Mesendoderm (in vitro differentiated cells): ENCODE data around the gene CDNF.
A peak's percentile ranks its signal among the peaks of the same experiment; 100 is the strongest.

Experiments
- DNase-seq: peaks from one replicate; pipeline ENCODE4 v3.0.0; 2013
- H2AK5ac ChIP-seq: 2 replicates; pipeline ENCODE4 v1.6.1; 2013; ENCODE audit warnings: low read length, inconsistent platforms
- H2BK120ac ChIP-seq: 2 replicates; pipeline ENCODE4 v1.6.1; 2013; ENCODE audit warnings: low read depth, mild to moderate bottlenecking, low read length, moderate library complexity, mixed read lengths
- H2BK15ac ChIP-seq: replicated peaks from 2 replicates; pipeline ENCODE4 v1.6.1; 2013; ENCODE audit warnings: low read depth, mild to moderate bottlenecking, moderate library complexity
- H2BK5ac ChIP-seq: 2 replicates; pipeline ENCODE4 v1.6.1; 2013; ENCODE audit warnings: low read length, inconsistent platforms
- H3K18ac ChIP-seq: 2 replicates; pipeline ENCODE4 v1.6.1; 2013; ENCODE audit warnings: mild to moderate bottlenecking, low read length, mixed read lengths
- H3K23ac ChIP-seq: one replicate; pipeline ENCODE4 v1.6.1; 2013; ENCODE audit warnings: low read length
- H3K27ac ChIP-seq: 2 replicates; pipeline ENCODE4 v1.5.1; 2013; ENCODE audit warnings: low read depth, mild to moderate bottlenecking, inconsistent platforms, low read length, moderate library complexity
- H3K27me3 ChIP-seq: 2 replicates; pipeline ENCODE4 v1.6.1; 2013; ENCODE audit warnings: low read length, control low read depth, mild to moderate bottlenecking, inconsistent platforms; ENCODE audit not compliant: insufficient read depth, poor library complexity
- H3K36me3 ChIP-seq: 2 replicates; pipeline ENCODE4 v1.6.1; 2013; ENCODE audit warnings: low read length, inconsistent platforms; ENCODE audit not compliant: control insufficient read depth, insufficient read depth
- H3K4ac ChIP-seq: one replicate; pipeline ENCODE4 v1.6.1; 2013; ENCODE audit warnings: low read depth, mild to moderate bottlenecking, low read length, moderate library complexity
- H3K4me1 ChIP-seq: 2 replicates; pipeline ENCODE4 v1.6.1; 2013; ENCODE audit warnings: low read depth, low read length, inconsistent platforms; ENCODE audit not compliant: control insufficient read depth
- H3K4me2 ChIP-seq: 2 replicates; pipeline ENCODE4 v1.6.1; 2013; ENCODE audit warnings: low read length
- H3K4me3 ChIP-seq: 2 replicates; pipeline ENCODE4 v1.5.1; 2013; ENCODE audit warnings: mild to moderate bottlenecking, low read length
- H3K56ac ChIP-seq: one replicate; pipeline ENCODE4 v1.6.1; 2013; ENCODE audit warnings: low read length
- H3K79me1 ChIP-seq: 2 replicates; pipeline ENCODE4 v1.6.1; 2013; ENCODE audit warnings: low read length, inconsistent platforms
- H3K79me2 ChIP-seq: 2 replicates; pipeline ENCODE4 v1.6.1; 2013; ENCODE audit warnings: mild to moderate bottlenecking, low read length; ENCODE audit not compliant: control insufficient read depth, insufficient read depth
- H3K9ac ChIP-seq: 2 replicates; pipeline ENCODE4 v1.6.1; 2013; ENCODE audit warnings: low read length, inconsistent platforms
- H4K5ac ChIP-seq: one replicate; pipeline ENCODE4 v1.6.1; 2013; ENCODE audit warnings: low read length
- H4K8ac ChIP-seq: one replicate; pipeline ENCODE4 v1.6.1; 2013; ENCODE audit warnings: low read depth, mild to moderate bottlenecking, control low read depth, low read length, moderate library complexity
- WGBS: extraction: QIAGEN DNeasy Blood & Tissue Kit; methylation state at CpG from one replicate; pipeline ENCODE4 v1.1.7; 2013; ENCODE audit warnings: low lambda C conversion rate, missing lambda C conversion rate; ENCODE audit not compliant: insufficient coverage; ENCODE audit errors: extremely low coverage; 5-methylcytosine and 5-hydroxymethylcytosine counted together

Gene CDNF

GRCh38 chr10:14803827-14804226, 34.0 kb downstream of the CDNF start:
- H3K4ac ChIP-seq, result no peak overlapping the region
- H3K4me2 ChIP-seq, result no peak overlapping the region
- no peak overlapping the region for H3K4me3 ChIP-seq
- no peaks in the 10 kb centered on the region for H3K79me1 ChIP-seq
- H3K27me3 ChIP-seq, result no peaks in the 10 kb centered on the region
- H3K56ac ChIP-seq, result no peak overlapping the region
- H3K27ac ChIP-seq, result no peak overlapping the region
- no peak overlapping the region for H2BK120ac ChIP-seq
- H3K79me2 ChIP-seq, result no peaks in the 10 kb centered on the region
- no peak overlapping the region for H2BK5ac ChIP-seq
- H2BK15ac ChIP-seq, result no peak overlapping the region
- H3K23ac ChIP-seq, result no peak overlapping the region
- H4K5ac ChIP-seq, result no peak overlapping the region
- no peak for DNase-seq
- WGBS, result no CpG with 5 or more reads among the region's 1 CpG
- no peak overlapping the region for H4K8ac ChIP-seq
- H2AK5ac ChIP-seq, result no peak overlapping the region
- no peak overlapping the region for H3K9ac ChIP-seq
- no peaks in the 10 kb centered on the region for H3K36me3 ChIP-seq
- no peak overlapping the region for H3K18ac ChIP-seq
- H3K4me1 ChIP-seq, result no peaks in the 10 kb centered on the region

DNA sequence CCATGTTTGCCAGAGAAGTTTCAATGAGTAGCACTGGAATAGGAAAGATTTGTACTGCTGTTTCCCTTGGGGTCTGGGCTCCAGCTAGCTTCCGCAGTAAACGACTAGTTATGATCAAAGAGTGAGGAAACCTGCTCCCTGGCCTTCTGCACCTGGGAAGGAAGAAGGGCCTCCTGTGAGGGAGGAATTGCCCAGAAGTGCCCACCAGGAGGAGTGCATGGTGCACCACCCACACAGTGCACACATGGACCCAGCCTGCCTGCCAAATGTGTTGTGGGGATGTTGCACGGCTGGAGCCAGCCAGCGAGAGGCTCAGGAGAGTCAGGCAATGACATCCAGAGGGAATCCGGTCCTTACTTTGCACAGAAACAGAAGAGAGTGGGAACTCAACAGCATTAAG, 36.1 kb downstream of the CDNF start:
- Histone ChIP-seq H3K36me3 (no peaks in the 10 kb centered on the region), H3K23ac (no peak overlapping the region), H2BK120ac (no peak overlapping the region), H3K9ac (no peak overlapping the region), H2BK15ac (no peak overlapping the region), H3K56ac (no peak overlapping the region), H2BK5ac (no peak overlapping the region), H2AK5ac (no peak overlapping the region), H3K79me2 (no peaks in the 10 kb centered on the region), H3K27ac (no peak overlapping the region), H4K8ac (no peak overlapping the region), H4K5ac (no peak overlapping the region), H3K27me3 (no peaks in the 10 kb centered on the region), H3K18ac (no peak overlapping the region), H3K4me2 (no peak overlapping the region), H3K79me1 (no peaks in the 10 kb centered on the region), H3K4ac (no peak overlapping the region), H3K4me1 (no peaks in the 10 kb centered on the region), H3K4me3 (no peak overlapping the region)
- peak; percentile 5 for DNase-seq
- WGBS, result no CpG with 5 or more reads among the region's 5 CpGs

- Histone ChIP-seq H4K5ac (no peak overlapping the region), H3K27me3 (no peaks in the 10 kb centered on the region), H3K4me3 (no peak overlapping the region), H3K36me3 (no peaks in the 10 kb centered on the region), H3K4ac (no peak overlapping the region), H3K9ac (no peak overlapping the region), H3K56ac (no peak overlapping the region), H4K8ac (no peak overlapping the region), H2BK120ac (no peak overlapping the region), H3K4me1 (no peaks in the 10 kb centered on the region), H2BK15ac (no peak overlapping the region), H3K18ac (no peak overlapping the region), H3K79me2 (no peaks in the 10 kb centered on the region), H2BK5ac (no peak overlapping the region), H3K79me1 (no peaks in the 10 kb centered on the region), H3K23ac (no peak overlapping the region), H3K27ac (no peak overlapping the region), H2AK5ac (no peak overlapping the region), H3K4me2 (no peak overlapping the region)
- WGBS, result no CpG with 5 or more reads among the region's 1 CpG
- no peak for DNase-seq
Observed at GRCh38 chr10:14800397-14800796, 37.4 kb downstream of the CDNF start.

DNA sequence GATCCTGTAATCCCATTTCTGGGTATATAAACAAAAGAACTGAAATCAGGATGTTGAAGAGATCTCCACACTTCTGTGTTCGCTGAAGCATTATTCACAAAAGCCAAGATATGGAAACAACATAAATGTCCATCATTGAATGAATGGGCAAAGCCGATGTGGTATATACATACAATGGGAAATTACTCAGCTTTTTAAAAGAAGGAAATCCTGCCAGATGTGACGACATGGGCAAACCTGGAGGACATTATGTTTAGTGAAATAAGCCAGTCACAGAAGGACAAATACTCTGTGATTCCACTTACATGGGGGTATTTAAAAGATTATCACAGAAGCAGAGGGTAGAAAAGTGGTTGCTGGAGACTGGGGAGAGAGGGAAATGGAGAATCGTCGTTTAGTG, 39.2 kb downstream of the CDNF start:
- Histone ChIP-seq H2BK120ac (no peak overlapping the region), H3K9ac (no peak overlapping the region), H3K79me2 (no peaks in the 10 kb centered on the region), H3K4me2 (no peak overlapping the region), H4K5ac (no peak overlapping the region), H3K4me1 (no peaks in the 10 kb centered on the region), H3K36me3 (no peaks in the 10 kb centered on the region), H3K23ac (no peak overlapping the region), H3K4ac (no peak overlapping the region), H3K4me3 (no peak overlapping the region), H4K8ac (no peak overlapping the region), H3K27ac (no peak overlapping the region), H3K79me1 (no peaks in the 10 kb centered on the region), H3K18ac (no peak overlapping the region), H3K27me3 (no peaks in the 10 kb centered on the region), H2AK5ac (no peak overlapping the region), H2BK5ac (no peak overlapping the region), H3K56ac (no peak overlapping the region), H2BK15ac (no peak overlapping the region)
- 100% methylated on average over 2 of the region's 5 CpGs for WGBS
- no peak for DNase-seq

- no peak overlapping the region for H4K8ac ChIP-seq
- H3K4me3 ChIP-seq, result no peak overlapping the region
- H2BK5ac ChIP-seq, result no peak overlapping the region
- no CpG with 5 or more reads among the region's 5 CpGs for WGBS
- no peak overlapping the region for H2AK5ac ChIP-seq
- no peaks in the 10 kb centered on the region for H3K36me3 ChIP-seq
- no peak overlapping the region for H3K4me2 ChIP-seq
- no peak overlapping the region for H3K18ac ChIP-seq
- H3K9ac ChIP-seq, result no peak overlapping the region
- no peaks in the 10 kb centered on the region for H3K27me3 ChIP-seq
- no peak overlapping the region for H3K23ac ChIP-seq
- H3K27ac ChIP-seq, result no peak overlapping the region
- DNase-seq, result peak; percentile 1
- no peaks in the 10 kb centered on the region for H3K4me1 ChIP-seq
- no peak overlapping the region for H2BK120ac ChIP-seq
- H3K79me1 ChIP-seq, result no peaks in the 10 kb centered on the region
- no peak overlapping the region for H3K56ac ChIP-seq
- no peak overlapping the region for H4K5ac ChIP-seq
- H3K4ac ChIP-seq, result no peak overlapping the region
- H2BK15ac ChIP-seq, result no peak overlapping the region
- H3K79me2 ChIP-seq, result no peaks in the 10 kb centered on the region
Observed at GRCh38 chr10:14787938-14788337, 49.9 kb downstream of the CDNF start.

GRCh38 chr10:14784459-14785055, 53.3 kb downstream of the CDNF start:
- Histone ChIP-seq H3K18ac (no peak overlapping the region), H3K27ac (no peak overlapping the region), H3K23ac (no peak overlapping the region), H4K8ac (no peak overlapping the region), H3K56ac (no peak overlapping the region), H3K9ac (no peak overlapping the region), H3K4me3 (no peak overlapping the region), H2BK120ac (no peak overlapping the region), H3K4me2 (no peak overlapping the region), H3K4me1 (no peaks in the 10 kb centered on the region), H4K5ac (no peak overlapping the region), H3K36me3 (no peaks in the 10 kb centered on the region), H3K4ac (no peak overlapping the region), H3K79me1 (no peaks in the 10 kb centered on the region), H3K79me2 (no peaks in the 10 kb centered on the region), H2BK15ac (no peak overlapping the region), H2BK5ac (no peak overlapping the region), H2AK5ac (no peak overlapping the region), H3K27me3 (no peaks in the 10 kb centered on the region)
- DNase-seq, result no peak
- WGBS, result no CpG with 5 or more reads among the region's 5 CpGs
